HG03108 (cell line): ENCODE data around the gene IER2.
"Not testable (repeated sequence)": the region's sequence is repeated elsewhere in the genome, so short reads cannot be mapped to it uniquely, and the experiment has no call there.

ENCODE experiments used
- ATAC-seq: cut with Tn5 transposase; IDR thresholded peaks from one replicate; pipeline ENCODE4 v1.9.1; 2021; ENCODE audit warnings: moderate library complexity; ENCODE audit not compliant: unreplicated experiment

The IER2 gene

GRCh38 chr19:13162724-13163608 lies 12.8 kb downstream of the IER2 start:
- peak; percentile 45 for ATAC-seq

DNA sequence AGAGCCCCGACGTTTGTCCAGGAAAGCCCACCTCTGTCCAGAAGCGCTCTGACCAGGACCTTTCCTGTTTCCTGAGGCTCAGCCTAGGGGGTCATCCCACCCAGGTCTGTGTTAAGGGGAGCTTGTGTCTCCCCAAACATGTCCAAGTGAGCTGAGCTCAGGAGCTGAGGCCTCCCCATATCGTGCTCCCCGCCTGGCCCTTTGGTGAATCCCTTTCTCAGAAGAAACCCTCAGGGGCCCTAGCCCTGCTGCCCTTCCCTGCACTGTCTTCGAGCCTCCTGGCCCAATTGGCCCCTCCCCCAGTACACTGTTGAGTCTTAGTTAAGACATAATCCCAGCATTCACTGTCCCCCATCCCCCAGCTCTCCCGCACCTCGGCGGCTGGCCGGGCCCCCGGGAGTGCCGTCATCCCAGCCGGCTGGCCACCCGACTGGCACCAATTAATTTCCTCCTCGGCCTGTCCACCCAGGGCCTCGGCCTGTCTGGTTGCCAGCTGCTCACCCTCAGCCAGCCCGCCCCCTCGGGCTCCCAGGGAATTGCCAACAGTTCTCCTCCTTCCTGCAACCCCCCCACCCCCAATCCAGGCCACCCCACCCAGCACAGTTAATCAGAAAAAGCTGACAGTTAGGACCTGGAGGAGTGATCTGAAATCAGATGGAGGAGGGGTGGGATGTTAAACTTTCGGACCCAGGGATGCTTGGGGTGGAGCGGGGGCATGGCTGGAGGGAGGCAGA lies 13.6 kb downstream of the IER2 start:
- ATAC-seq, result no peak

DNA sequence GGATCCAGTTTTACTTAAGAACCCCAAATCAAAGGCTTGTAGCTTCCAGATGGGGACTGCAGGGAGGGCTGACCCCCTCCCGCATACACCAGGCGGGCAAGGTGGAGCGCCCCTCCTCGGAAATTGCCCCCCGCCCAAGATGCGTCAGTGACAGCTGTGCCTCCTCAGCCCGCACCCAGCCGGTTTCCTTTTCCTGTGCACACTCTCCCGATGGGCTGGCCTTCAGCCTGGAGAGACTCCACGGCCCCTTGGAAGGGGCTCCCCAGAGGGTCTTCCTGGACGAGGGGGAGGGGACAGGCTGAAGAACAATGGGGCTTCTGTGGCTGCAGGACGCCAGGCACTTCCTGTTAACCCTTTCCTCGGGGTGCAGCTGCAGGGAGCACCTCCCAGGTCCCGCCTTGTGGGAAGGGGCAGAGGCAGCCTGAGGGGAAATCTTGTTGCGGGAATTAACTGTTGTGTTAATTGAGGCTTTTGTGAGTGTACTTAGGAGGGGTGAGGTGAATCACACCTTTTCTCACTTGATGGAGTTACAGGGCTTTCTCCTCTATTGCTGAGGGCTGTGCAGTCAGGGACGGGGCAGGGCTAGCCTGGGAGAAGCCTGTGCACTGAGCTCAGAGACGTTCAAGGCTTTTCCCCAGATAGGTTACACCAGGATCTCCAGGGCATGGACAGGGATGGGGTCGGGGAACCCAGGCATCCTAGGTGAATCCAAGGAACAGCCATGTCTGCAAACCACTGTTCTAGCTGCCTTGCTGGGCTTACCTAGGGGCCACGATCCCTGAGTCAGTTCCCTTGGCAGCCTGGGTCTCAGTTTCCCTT lies 14.3 kb downstream of the IER2 start:
- no peak for ATAC-seq

GRCh38 chr19:13165162-13165997 lies 15.2 kb downstream of the IER2 start:
- no peak for ATAC-seq

- ATAC-seq, result not testable (repeated sequence)
These were observed 15.9 kb downstream of the IER2 start for GRCh38 chr19:13166151-13166550.

- no peak for ATAC-seq
These were observed 19.6 kb downstream of the IER2 start for GRCh38 chr19:13169769-13170168.

DNA sequence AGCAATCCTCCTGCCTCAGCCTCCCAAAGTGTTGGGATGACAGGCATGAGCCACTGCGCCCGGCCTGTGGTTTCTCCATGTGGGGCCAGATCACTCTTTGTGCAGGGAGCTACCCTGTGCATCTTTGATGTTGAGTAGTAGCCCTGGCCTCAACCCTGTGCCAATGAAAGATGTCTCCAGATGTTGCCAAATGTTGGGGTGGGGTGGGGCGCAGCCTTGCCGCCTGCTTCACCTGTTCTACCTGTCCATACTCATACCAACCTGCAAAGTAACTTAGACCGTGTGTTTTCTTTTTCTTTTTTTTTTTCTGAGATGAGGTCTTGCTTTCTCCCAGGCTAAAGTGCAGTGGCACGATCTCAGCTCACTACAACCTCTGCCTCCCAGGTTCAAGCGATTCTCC lies 20.9 kb downstream of the IER2 start:
- no peak for ATAC-seq

- ATAC-seq, result no peak
These were observed 22.3 kb downstream of the IER2 start for GRCh38 chr19:13172346-13173138.

DNA sequence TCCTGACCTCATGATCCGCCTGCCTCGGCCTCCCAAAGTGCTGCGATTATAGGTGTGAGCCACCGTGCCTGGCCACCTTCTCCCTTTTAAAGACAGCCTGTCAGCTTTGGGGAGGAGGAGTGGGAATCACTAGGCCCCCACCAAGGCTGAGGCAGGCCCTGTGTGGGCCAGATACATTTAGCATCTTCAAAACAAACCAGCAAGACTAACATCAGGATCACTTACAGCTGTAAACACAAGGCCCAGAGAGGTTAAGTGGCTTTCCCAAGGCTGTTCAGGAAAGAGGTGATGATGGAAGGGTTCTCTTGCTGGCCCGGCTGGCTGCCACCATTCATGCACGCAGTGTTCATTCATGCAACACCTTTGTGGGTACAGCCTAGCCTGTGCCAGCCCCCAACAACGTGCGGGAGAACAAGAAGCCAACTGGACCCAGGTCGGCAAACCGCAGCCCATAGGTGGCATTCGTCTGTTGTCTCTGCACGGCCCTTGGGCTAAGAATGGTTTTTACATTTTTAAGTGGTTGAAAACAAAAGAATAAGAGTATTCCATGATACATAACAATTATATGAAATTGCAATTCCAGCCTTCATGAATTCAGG lies 23.0 kb downstream of the IER2 start:
- ATAC-seq, result no peak

DNA sequence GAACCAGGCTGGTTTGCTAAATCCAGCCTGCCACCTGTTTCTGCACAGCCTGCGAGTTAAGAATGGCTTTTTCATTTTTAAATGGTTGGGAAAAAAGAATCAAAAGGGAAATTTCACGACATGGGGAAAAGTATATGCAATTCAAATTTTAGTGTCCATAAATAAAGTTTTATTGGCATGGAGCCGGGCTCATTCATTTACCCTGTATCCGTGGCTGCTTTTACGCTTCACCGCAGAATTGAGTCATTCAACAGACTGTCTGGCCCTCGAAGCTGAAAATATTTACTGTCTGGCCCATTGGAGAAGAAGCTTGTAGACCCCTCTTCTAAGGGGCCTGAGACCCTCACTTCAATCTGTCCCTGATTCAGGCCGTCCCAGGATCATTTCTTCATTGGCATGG lies 26.1 kb downstream of the IER2 start:
- no peak for ATAC-seq

DNA sequence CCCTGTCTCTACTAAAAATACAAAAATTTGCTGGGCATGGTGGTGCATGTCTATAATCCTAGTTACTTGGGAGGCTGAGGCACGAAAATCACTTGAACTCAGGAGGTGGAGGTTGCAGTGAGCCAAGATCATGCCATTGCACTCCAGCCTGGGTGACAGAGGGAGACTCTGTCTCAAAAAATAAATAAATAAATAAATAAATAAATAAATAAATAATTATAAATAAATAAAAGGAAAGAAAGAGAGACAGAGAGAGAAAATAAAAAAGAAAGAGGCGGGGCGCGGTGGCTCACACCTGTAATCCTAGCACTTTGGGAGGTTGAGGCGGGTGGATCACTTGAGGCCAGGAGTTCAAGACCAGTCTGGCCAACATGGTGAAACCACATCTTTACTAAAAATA lies 27.4 kb downstream of the IER2 start:
- ATAC-seq, result not testable (repeated sequence)

GRCh38 chr19:13178291-13178690 lies 28.1 kb downstream of the IER2 start:
- ATAC-seq, result not testable (repeated sequence)

DNA sequence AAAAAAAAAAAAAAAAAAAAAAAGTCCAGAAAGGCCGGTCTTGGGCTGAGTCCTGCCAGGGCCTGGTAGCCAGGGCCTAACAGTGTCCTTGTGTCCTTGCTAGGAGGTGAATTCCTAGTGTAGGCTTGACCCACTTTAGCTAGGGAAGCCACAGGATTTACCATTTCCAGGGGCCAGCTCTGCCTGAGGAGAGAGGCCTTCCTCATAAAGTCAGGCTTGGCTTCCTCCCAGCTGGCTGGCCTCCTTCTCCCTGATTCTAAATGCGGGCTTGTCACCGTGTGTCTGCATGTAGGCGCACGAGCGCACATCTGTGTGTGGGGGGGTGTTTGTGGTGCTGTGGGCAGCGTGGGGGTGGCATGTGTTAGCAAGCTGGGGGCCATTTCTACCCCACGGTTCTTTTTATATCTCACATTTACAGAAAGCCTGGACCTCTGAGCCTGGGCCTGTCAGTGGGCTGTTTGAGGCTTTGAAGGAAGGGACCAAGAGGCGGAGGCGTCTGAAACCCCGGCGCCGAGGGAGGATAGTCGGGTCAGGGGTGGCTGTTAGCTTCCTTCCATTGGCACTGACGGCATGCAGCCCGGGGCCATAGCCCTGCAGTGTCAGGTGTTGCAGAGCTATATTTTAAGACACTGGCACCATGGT lies 31.7 kb downstream of the IER2 start:
- ATAC-seq, result no peak

DNA sequence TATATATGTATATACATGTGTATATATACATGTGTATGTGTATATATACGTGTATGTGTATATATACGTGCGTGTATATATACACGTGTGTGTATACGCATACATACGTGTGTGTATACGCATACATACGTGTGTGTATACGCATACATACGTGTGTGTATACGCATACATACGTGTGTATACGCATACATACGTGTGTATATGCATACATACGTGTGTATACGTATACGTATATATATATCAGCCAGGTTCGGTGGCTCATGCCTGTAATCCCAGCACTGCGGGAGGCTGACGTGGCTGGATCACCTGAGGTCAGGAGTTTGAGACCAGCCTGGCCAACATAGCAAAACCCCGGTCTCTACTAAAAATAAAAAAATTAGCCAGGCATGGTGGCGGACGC lies 34.7 kb downstream of the IER2 start:
- ATAC-seq, result not testable (repeated sequence)

DNA sequence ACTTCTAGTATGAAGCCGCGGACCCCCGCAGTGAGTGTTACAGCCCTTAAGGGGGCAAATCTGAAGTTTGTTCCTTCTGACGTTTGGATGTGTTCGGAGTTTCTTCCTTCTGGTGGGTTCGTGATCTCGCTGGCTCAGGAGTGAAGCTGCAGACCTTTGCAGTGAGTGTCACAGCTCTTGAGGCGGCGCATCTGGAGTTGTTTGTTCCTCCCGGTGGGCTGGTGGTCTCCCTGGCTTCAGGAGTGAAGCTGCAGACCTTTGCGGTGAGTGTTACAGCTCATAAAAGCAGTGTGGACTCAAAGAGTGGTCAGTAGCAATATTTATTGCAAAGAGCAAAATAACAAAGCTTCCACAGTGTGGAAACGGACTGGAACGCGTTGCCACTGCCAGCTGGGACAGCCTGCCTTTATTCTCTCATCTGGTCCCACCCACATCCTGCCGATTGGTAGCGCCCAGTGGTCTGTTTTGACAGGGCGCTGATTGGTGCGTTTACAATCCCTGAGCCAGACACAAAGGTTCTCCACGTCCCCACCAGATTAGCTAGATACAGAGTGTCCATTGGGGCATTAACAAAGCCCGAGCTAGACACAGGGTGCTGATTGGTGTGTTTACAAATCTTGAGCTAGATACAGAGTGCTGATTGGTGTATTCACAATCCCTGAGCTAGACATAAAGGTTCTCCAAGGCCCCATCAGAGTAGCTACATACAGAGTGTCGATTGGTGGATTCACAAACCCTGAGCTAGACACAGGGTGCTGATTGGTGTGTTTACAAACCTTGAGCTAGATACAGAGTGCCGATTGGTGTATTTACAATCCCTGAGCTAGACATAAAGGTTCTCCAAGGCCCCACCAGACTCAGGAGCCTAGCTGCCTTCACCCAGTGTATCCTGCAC lies 35.8 kb downstream of the IER2 start:
- not testable (repeated sequence) for ATAC-seq

- ATAC-seq, result not testable (repeated sequence)
These were observed 36.5 kb downstream of the IER2 start for GRCh38 chr19:13186688-13187087.

GRCh38 chr19:13187419-13187818 lies 37.2 kb downstream of the IER2 start:
- ATAC-seq, result no peak

DNA sequence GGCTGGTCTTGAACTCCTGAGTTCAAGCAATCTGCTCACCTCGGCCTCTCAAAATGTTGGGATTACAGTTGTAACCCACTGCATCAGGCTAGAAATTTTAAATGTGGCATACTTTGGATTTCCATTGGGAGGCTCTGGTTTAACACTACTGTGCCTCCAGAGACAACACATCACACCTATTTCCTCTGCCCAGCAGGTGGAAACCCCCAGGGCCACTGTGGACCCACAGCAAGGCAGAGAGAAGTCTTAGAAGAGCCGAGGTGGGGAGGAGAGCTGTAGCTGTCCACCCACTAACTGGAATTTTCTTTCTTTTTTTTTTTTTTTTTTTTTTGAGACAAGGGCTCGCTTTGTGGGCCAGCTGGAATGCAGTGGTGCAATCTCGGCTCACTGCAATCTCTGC lies 39.4 kb downstream of the IER2 start:
- no peak for ATAC-seq
